Endothelial cell (in vitro differentiated cells): Measurements from ENCODE around the gene RIPOR3. TPM values are rescaled to one million over a fixed set of nuclear protein-coding genes. Genes with fewer than 3 reads are reported as not detected.

Experiments used
- DNase-seq: peaks from one replicate; pipeline ENCODE4 v3.0.0; 2021; ENCODE audit warnings: low spot score
- H3K27ac Mint-ChIP-seq: one replicate; pipeline ENCODE4 v1.8.0; 2021; ENCODE audit warnings: mixed read lengths, inconsistent platforms; ENCODE audit not compliant: unreplicated experiment
- H3K27me3 Mint-ChIP-seq: one replicate; pipeline ENCODE4 v1.8.0; 2021; ENCODE audit warnings: mild to moderate bottlenecking, moderate library complexity, mixed read lengths, inconsistent platforms; ENCODE audit not compliant: unreplicated experiment
- H3K36me3 Mint-ChIP-seq: one replicate; pipeline ENCODE4 v1.8.0; 2021; ENCODE audit warnings: mild to moderate bottlenecking, low read depth, mixed read lengths, inconsistent platforms; ENCODE audit not compliant: unreplicated experiment
- H3K4me1 Mint-ChIP-seq: one replicate; pipeline ENCODE4 v1.8.0; 2021; ENCODE audit warnings: mild to moderate bottlenecking, mixed read lengths, inconsistent platforms; ENCODE audit not compliant: unreplicated experiment
- H3K4me3 Mint-ChIP-seq: one replicate; pipeline ENCODE4 v1.8.0; 2021; ENCODE audit warnings: mild to moderate bottlenecking, mixed read lengths, inconsistent platforms; ENCODE audit not compliant: unreplicated experiment
- H3K9me3 Mint-ChIP-seq: one replicate; pipeline ENCODE4 v1.8.0; 2021; ENCODE audit warnings: mixed read lengths, inconsistent platforms; ENCODE audit not compliant: unreplicated experiment
- CTCF ChIP-seq: fragments of 200-600 bp; sonication (generic); IDR thresholded peaks from one replicate; pipeline ENCODE4 v1.5.0; 2021; ENCODE audit warnings: antibody characterized with exemption; ENCODE audit not compliant: unreplicated experiment
- total RNA-seq: library from RNA; stranded (reverse); fragmentation: NEBNext Ultra II Directional; extraction: Animal tissue kit (Norgen Biotek cat#: 25700); gene quantifications from one replicate; pipeline ENCODE4 v1.2.1, GENCODE V29; 2021; ENCODE audit not compliant: unreplicated experiment

RIPOR3 gene
- total RNA-seq, 1 donor from 2014 or later = 11.2 TPM

- TF ChIP-seq CTCF = no peak
- Mint-ChIP-seq H3K4me3 (no peak overlapping the region), H3K4me1 (peaks cover 3% of the 10 kb centered on the region), H3K36me3 (no peaks in the 10 kb centered on the region), H3K9me3 (no peaks in the 10 kb centered on the region), H3K27ac (no peak overlapping the region), H3K27me3 (no peaks in the 10 kb centered on the region)
- no peak for DNase-seq
These were observed 140.1 kb downstream of the RIPOR3 start for GRCh38 chr20:50551288-50551687.

DNA sequence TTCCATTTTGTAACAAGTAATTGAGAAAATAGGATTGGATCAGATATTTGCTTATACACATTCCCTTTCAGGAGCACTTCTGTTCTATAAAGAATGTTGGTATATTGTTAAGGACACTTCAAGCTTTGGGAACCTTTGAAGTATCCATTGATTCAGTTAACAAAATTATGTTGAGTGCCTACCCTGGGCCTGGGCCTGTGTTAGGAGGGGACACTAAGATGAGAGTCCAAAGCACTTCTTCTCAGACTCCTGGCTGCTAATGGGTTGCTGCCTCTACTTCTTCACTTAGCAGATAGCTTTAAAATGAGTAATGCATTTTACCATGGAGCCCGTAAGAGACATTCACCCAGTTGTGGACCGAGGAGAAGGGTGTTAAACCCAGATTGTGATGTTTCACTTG lies 140.8 kb downstream of the RIPOR3 start:
- peaks cover 7% of the 10 kb centered on the region for H3K4me1 Mint-ChIP-seq
- DNase-seq = no peak
- TF ChIP-seq CTCF = no peak
- H3K27me3 Mint-ChIP-seq = no peaks in the 10 kb centered on the region
- no peak overlapping the region for H3K4me3 Mint-ChIP-seq
- H3K9me3 Mint-ChIP-seq = no peaks in the 10 kb centered on the region
- H3K27ac Mint-ChIP-seq = no peak overlapping the region
- no peaks in the 10 kb centered on the region for H3K36me3 Mint-ChIP-seq

GRCh38 chr20:50548396-50548795 lies 142.9 kb downstream of the RIPOR3 start:
- Mint-ChIP-seq H3K36me3 (peaks cover 3% of the 10 kb centered on the region), H3K27ac (no peak overlapping the region), H3K4me1 (peaks cover 7% of the 10 kb centered on the region), H3K27me3 (no peaks in the 10 kb centered on the region), H3K4me3 (no peak overlapping the region), H3K9me3 (no peaks in the 10 kb centered on the region)
- no peak for TF ChIP-seq CTCF
- DNase-seq = no peak

DNA sequence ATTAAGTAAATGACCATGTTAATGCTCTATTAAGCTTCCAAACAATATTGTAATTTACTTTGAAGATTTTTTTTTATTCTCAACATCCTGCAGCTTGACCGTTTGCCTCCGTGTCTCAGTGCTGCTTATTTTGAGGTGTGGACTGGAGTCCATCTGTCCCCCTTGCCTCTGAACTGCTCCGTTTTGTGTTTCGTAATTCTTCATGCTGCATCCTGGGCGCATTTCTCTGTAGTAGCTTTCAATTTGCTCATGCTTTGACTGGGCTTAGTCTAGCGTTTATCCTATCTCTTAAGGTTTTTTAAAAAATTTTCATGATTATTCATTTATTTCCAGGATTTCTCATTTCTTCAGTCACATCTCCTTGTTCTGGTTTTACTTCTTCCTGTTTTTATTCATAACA lies 143.4 kb downstream of the RIPOR3 start:
- H3K4me3 Mint-ChIP-seq = no peak overlapping the region
- H3K4me1 Mint-ChIP-seq = peaks cover 7% of the 10 kb centered on the region
- peaks cover 3% of the 10 kb centered on the region for H3K36me3 Mint-ChIP-seq
- no peak for TF ChIP-seq CTCF
- H3K9me3 Mint-ChIP-seq = no peaks in the 10 kb centered on the region
- no peak overlapping the region for H3K27ac Mint-ChIP-seq
- DNase-seq = no peak
- no peaks in the 10 kb centered on the region for H3K27me3 Mint-ChIP-seq

DNA sequence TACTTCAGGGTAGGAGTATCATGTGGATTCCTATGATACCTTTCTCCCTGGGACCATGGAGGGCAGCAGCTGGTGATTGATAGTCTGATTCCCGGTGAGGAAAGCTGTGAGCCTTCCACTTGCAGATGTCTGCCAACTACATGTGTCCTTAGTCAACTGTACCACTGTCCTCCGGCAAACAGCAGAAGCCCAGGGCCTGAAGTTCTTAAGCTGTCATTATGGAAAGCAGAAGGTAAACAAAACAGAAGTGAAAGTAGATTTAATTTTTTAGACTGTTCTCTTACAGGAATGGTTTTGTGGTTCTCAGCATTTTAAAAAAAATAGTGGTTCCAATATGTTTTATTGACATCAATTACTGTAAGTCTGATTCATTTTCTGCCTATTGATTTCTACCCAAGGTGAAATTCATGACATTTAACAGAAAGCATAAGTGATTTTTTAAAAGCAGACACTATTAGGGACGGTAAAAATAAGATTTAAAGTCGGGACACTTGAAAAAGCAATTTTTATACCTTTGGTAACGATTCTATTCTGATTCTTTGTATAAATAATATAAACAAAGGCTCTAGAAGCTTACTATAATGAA lies 144.5 kb downstream of the RIPOR3 start:
- Mint-ChIP-seq H3K4me1 (peaks cover 10% of the 10 kb centered on the region), H3K27me3 (no peaks in the 10 kb centered on the region), H3K4me3 (no peak overlapping the region), H3K27ac (no peak overlapping the region), H3K36me3 (peaks cover 3% of the 10 kb centered on the region), H3K9me3 (no peaks in the 10 kb centered on the region)
- no peak for TF ChIP-seq CTCF
- no peak for DNase-seq
